ENCODE measurements around the gene RASGRP2.

- TF ChIP-seq SETDB1 (IDR thresholded peaks at IDR 0.05; ENCODE audit: insufficient read length, low read length) (no peak), BCL11A (tag by site-specific recombination; IDR thresholded peaks at IDR 0.05; ENCODE audit: low read depth) (no peak), CTCF (tag by site-specific recombination; IDR thresholded peaks at IDR 0.05) (no peak), ZNF548 (tag by site-specific recombination; IDR thresholded peaks at IDR 0.05) (no peak), REST (tag by site-specific recombination; IDR thresholded peaks at IDR 0.05) (no peak), ZBTB26 (tag by site-specific recombination; optimal IDR thresholded peaks at IDR 0.05) (no peak), ZNF777 (tag by site-specific recombination; IDR thresholded peaks at IDR 0.05; ENCODE audit: borderline replicate concordance) (no peak), EGR2 (tag by site-specific recombination; IDR thresholded peaks at IDR 0.05; ENCODE audit: low read depth) (no peak)
Observed at GRCh38 chr11:64768300-64768694, 24.4 kb upstream of the RASGRP2 start.

All from HEK293 (cell line).